Fibroblast of lung (primary cell): ENCODE measurements around the gene METTL16. TPM values are rescaled to one million over a fixed set of nuclear protein-coding genes. Genes with fewer than 3 reads are reported as not detected.

ENCODE experiments used
- DNase-seq, 2 donors: peaks; one replicate each; pipeline versions ENCODE4 v3.0.0 to v3.0.0-alpha.2; 2010; ENCODE audit warnings: low read depth in 2 of 2
- H2AFZ ChIP-seq: 2 replicates; pipeline ENCODE4 v1.5.1; 2012; ENCODE audit warnings: low read length, control low read depth, inconsistent platforms
- H3K27ac ChIP-seq: 2 replicates; pipeline ENCODE4 v1.5.1; 2011; ENCODE audit warnings: low read length, control low read depth; ENCODE audit not compliant: insufficient read depth
- H3K27me3 ChIP-seq: 2 replicates; pipeline ENCODE4 v1.5.1; 2011; ENCODE audit warnings: mild to moderate bottlenecking, low read length; ENCODE audit not compliant: control insufficient read depth, insufficient read depth
- H3K36me3 ChIP-seq: 2 replicates; pipeline ENCODE4 v1.5.1; 2011; ENCODE audit warnings: low read length; ENCODE audit not compliant: control insufficient read depth, insufficient read depth
- H3K4me1 ChIP-seq: 2 replicates; pipeline ENCODE4 v1.5.1; 2011; ENCODE audit warnings: low read length; ENCODE audit not compliant: control insufficient read depth, insufficient read depth; ENCODE audit errors: extremely low read depth
- H3K4me2 ChIP-seq: 2 replicates; pipeline ENCODE4 v1.5.1; 2011; ENCODE audit warnings: low read length, control low read depth; ENCODE audit not compliant: insufficient read depth; ENCODE audit errors: extremely low read depth
- H3K4me3 ChIP-seq, 4 experiments: fragments of 200-600 bp in 1 of 4; sonication (generic) in 1 of 4; replicated peaks in 1 of 4; 2 replicates each; pipeline ENCODE4 v1.5.1; 2011 to 2016; ENCODE audit warnings: low read length in 4 of 4, low read depth in 3 of 4, mild to moderate bottlenecking in 3 of 4, control low read depth in 2 of 4, inconsistent platforms in 1 of 4, mixed read lengths in 1 of 4; ENCODE audit not compliant: insufficient read depth in 1 of 4; ENCODE audit errors: control extremely low read depth in 1 of 4
- H3K79me2 ChIP-seq: 2 replicates; pipeline ENCODE4 v1.5.1; 2012; ENCODE audit warnings: mild to moderate bottlenecking, low read length, inconsistent platforms; ENCODE audit not compliant: control insufficient read depth, insufficient read depth
- H3K9ac ChIP-seq: 2 replicates; pipeline ENCODE4 v1.5.1; 2011; ENCODE audit warnings: mild to moderate bottlenecking, low read length, control low read depth; ENCODE audit not compliant: insufficient read depth
- H3K9me3 ChIP-seq: 2 replicates; pipeline ENCODE4 v1.5.1; 2012; ENCODE audit warnings: low read depth, low read length; ENCODE audit not compliant: control insufficient read depth, insufficient read depth
- H4K20me1 ChIP-seq: 2 replicates; pipeline ENCODE4 v1.5.1; 2011; ENCODE audit warnings: low read length; ENCODE audit not compliant: control insufficient read depth, insufficient read depth; ENCODE audit errors: extremely low read depth
- CTCF ChIP-seq, 2 donors: IDR thresholded peaks in 1 of 2; conservative IDR thresholded peaks in 1 of 2; 1 replicate in 1 of 2; 2 replicates in 1 of 2; pipeline ENCODE4 v1.5.1; 2011 to 2012; ENCODE audit warnings: low read length in 2 of 2, control low read depth in 1 of 2, inconsistent platforms in 1 of 2, low read depth in 1 of 2, mild to moderate bottlenecking in 1 of 2
- EZH2 ChIP-seq: IDR thresholded peaks from 2 replicates; pipeline ENCODE4 v1.5.1; 2012; ENCODE audit warnings: low read length, control low read depth, mild to moderate bottlenecking; ENCODE audit errors: missing control alignments
- polyA plus RNA-seq, 2 donors: library from polyadenylated mRNA; depleted of rRNA in 1 of 2; stranded (reverse) in 1 of 2; unstranded in 1 of 2; fragments of >200 nt; gene quantifications; 2 replicates each; pipeline ENCODE4 v1.2.1, GENCODE V29; 2011 to 2012; ENCODE audit warnings: missing spikeins in 1 of 2
- total RNA-seq: library from RNA; depleted of rRNA; stranded (reverse); fragments of >200 nt; gene quantifications from 2 replicates; pipeline ENCODE4 v1.2.1, GENCODE V29; 2014

Gene METTL16
- total and polyA plus RNA-seq, 2 donors (not counting 1 experiment from before 2014, with no cell fraction given) = 12.2 to 13.4 TPM

GRCh38 chr17:2397247-2398171 is 114.2 kb downstream of the METTL16 start:
- Histone ChIP-seq H3K4me3 (peak overlapping the region in 2 of 4 experiments; percentile 19 to 57), H3K9ac (peak overlapping the region; percentile 63), H3K36me3 (peaks cover 3% of the 10 kb centered on the region), H3K9me3 (no peaks in the 10 kb centered on the region), H3K79me2 (peaks cover 44% of the 10 kb centered on the region), H3K4me2 (peak overlapping the region; percentile 39), H2AFZ (no peak overlapping the region), H4K20me1 (no peaks in the 10 kb centered on the region), H3K27me3 (no peaks in the 10 kb centered on the region), H3K4me1 (peaks cover 40% of the 10 kb centered on the region), H3K27ac (peak overlapping the region; percentile 98)
- no peak for DNase-seq
- TF ChIP-seq EZH2 (no peak), CTCF (conservative IDR thresholded peaks at IDR 0.05 in 1 of 2, IDR thresholded peaks at IDR 0.05 in 1 of 2; ENCODE audit: low read depth in 1 of 2, low read length in 2 of 2) (no peak)

- Histone ChIP-seq H3K4me3 (peak overlapping the region; percentile 27 to 57 (median 46)), H3K9ac (peak overlapping the region; percentile 80), H3K79me2 (peaks cover 44% of the 10 kb centered on the region), H3K4me1 (peaks cover 41% of the 10 kb centered on the region), H4K20me1 (no peaks in the 10 kb centered on the region), H2AFZ (no peak overlapping the region), H3K27me3 (no peaks in the 10 kb centered on the region), H3K36me3 (peaks cover 3% of the 10 kb centered on the region), H3K27ac (peak overlapping the region; percentile 98), H3K9me3 (no peaks in the 10 kb centered on the region), H3K4me2 (peak overlapping the region; percentile 85)
- DNase-seq = peak; percentile 99
- no peak for TF ChIP-seq EZH2
- no peak for TF ChIP-seq CTCF (conservative IDR thresholded peaks at IDR 0.05 in 1 of 2, IDR thresholded peaks at IDR 0.05 in 1 of 2; ENCODE audit: low read depth in 1 of 2, low read length in 2 of 2)
Observed at GRCh38 chr17:2396568-2397246, 115.0 kb downstream of the METTL16 start.

GRCh38 chr17:2396192-2396567 is 115.5 kb downstream of the METTL16 start:
- Histone ChIP-seq H3K9ac (peak overlapping the region; percentile 80), H3K4me3 (peak overlapping the region; percentile 27 to 57 (median 46)), H3K27ac (peak overlapping the region; percentile 98), H3K79me2 (peaks cover 44% of the 10 kb centered on the region), H3K9me3 (no peaks in the 10 kb centered on the region), H4K20me1 (no peaks in the 10 kb centered on the region), H2AFZ (no peak overlapping the region), H3K4me2 (peak overlapping the region; percentile 85), H3K27me3 (no peaks in the 10 kb centered on the region), H3K36me3 (peaks cover 3% of the 10 kb centered on the region), H3K4me1 (peaks cover 43% of the 10 kb centered on the region)
- no peak for DNase-seq
- no peak for TF ChIP-seq EZH2
- TF ChIP-seq CTCF (conservative IDR thresholded peaks at IDR 0.05 in 1 of 2, IDR thresholded peaks at IDR 0.05 in 1 of 2; ENCODE audit: low read depth in 1 of 2, low read length in 2 of 2) = no peak
